ENCODE data around the gene SSUH2. TPM values are rescaled to one million over a fixed set of nuclear protein-coding genes. Genes with fewer than 3 reads are reported as not detected.

The SSUH2 gene
- total RNA-seq, 4 donors from 2014 or later = 0.32 to 5.1 (median 0.66) TPM; not detected in 1

- no peak overlapping the region for H3K27ac ChIP-seq (replicated peaks in 1 of 4)
- WGBS = 98% methylated on average over 12 of the region's 12 CpGs
- no peaks in the 10 kb centered on the region for H3K36me3 ChIP-seq
- TF ChIP-seq, protein P1, sequence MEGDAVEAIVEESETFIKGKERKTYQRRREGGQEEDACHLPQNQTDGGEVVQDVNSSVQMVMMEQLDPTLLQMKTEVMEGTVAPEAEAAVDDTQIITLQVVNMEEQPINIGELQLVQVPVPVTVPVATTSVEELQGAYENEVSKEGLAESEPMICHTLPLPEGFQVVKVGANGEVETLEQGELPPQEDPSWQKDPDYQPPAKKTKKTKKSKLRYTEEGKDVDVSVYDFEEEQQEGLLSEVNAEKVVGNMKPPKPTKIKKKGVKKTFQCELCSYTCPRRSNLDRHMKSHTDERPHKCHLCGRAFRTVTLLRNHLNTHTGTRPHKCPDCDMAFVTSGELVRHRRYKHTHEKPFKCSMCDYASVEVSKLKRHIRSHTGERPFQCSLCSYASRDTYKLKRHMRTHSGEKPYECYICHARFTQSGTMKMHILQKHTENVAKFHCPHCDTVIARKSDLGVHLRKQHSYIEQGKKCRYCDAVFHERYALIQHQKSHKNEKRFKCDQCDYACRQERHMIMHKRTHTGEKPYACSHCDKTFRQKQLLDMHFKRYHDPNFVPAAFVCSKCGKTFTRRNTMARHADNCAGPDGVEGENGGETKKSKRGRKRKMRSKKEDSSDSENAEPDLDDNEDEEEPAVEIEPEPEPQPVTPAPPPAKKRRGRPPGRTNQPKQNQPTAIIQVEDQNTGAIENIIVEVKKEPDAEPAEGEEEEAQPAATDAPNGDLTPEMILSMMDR (IDR thresholded peaks at IDR 0.05) = no peak
- intact Hi-C loops (cut with DNase I) = no loop called here
- no peak overlapping the region for H3K4me3 ChIP-seq
- no peaks in the 10 kb centered on the region for H3K27me3 ChIP-seq
- no peak for DNase-seq (ENCODE audit: extremely low spot score)
- peaks cover 0 to 6% (median 2%) of the 10 kb centered on the region in 4 donors for H3K4me1 ChIP-seq
- no peaks in the 10 kb centered on the region for H3K9me3 ChIP-seq
Observed at GRCh38 chr3:8647137-8647985, 2.8 kb upstream of the SSUH2 start.

- no peak for DNase-seq (ENCODE audit: extremely low spot score)
- intact Hi-C loops (cut with DNase I) = no loop called here
- TF ChIP-seq, protein P1 (IDR thresholded peaks at IDR 0.05) = no peak
- TF ChIP-seq POLR2AphosphoS5 (IDR thresholded peaks at IDR 0.05) (no peak), EP300 (IDR thresholded peaks at IDR 0.05) (no peak), POLR2A (IDR thresholded peaks at IDR 0.05; ENCODE audit: low read depth) (no peak)
- H3K36me3 ChIP-seq = no peaks in the 10 kb centered on the region
- WGBS = 88% methylated on average over 12 of the region's 14 CpGs
- H3K27ac ChIP-seq (replicated peaks in 1 of 4) = no peak overlapping the region
- no peak overlapping the region for H3K4me3 ChIP-seq
- no peaks in the 10 kb centered on the region for H3K9me3 ChIP-seq
- H3K4me1 ChIP-seq = peaks cover 0 to 6% (median 2%) of the 10 kb centered on the region in 4 donors
- H3K27me3 ChIP-seq = no peaks in the 10 kb centered on the region
Observed at GRCh38 chr3:8646313-8646938, 1.8 kb upstream of the SSUH2 start.

- Histone ChIP-seq H3K27ac (replicated peaks in 1 of 4) (no peak overlapping the region), H3K36me3 (no peaks in the 10 kb centered on the region), H3K4me3 (no peak overlapping the region), H3K9me3 (no peaks in the 10 kb centered on the region), H3K4me1 (peaks cover 0 to 2% (median under 1%) of the 10 kb centered on the region in 4 donors), H3K27me3 (no peaks in the 10 kb centered on the region)
- TF ChIP-seq EP300 (IDR thresholded peaks at IDR 0.05) (no peak), POLR2A (IDR thresholded peaks at IDR 0.05; ENCODE audit: low read depth) (no peak), POLR2AphosphoS5 (IDR thresholded peaks at IDR 0.05) (no peak)
- TF ChIP-seq, protein P1 (IDR thresholded peaks at IDR 0.05) = no peak
- DNase-seq (ENCODE audit: extremely low spot score) = no peak
- 67% methylated on average over 6 of the region's 6 CpGs for whole genome bisulfite sequencing
- intact Hi-C loops (cut with DNase I) = no loop called here
Observed at GRCh38 chr3:8645712-8646111, 1.1 kb upstream of the SSUH2 start.

GRCh38 chr3:8643693-8644365 is 769 bp downstream of the SSUH2 start:
- H3K4me1 ChIP-seq = no peaks in the 10 kb centered on the region
- H3K9me3 ChIP-seq = no peaks in the 10 kb centered on the region
- H3K36me3 ChIP-seq = no peaks in the 10 kb centered on the region
- no peak for DNase-seq (ENCODE audit: extremely low spot score)
- no peak for TF ChIP-seq POLR2A (IDR thresholded peaks at IDR 0.05; ENCODE audit: low read depth)
- TF ChIP-seq POLR2AphosphoS5 (IDR thresholded peaks at IDR 0.05) = no peak
- no peaks in the 10 kb centered on the region for H3K27me3 ChIP-seq
- H3K4me3 ChIP-seq = no peak overlapping the region
- intact Hi-C loops (cut with DNase I) = no loop called here
- whole genome bisulfite sequencing = 55% methylated on average over 10 of the region's 10 CpGs
- H3K27ac ChIP-seq (replicated peaks in 1 of 4) = no peak overlapping the region

- Histone ChIP-seq H3K36me3 (no peaks in the 10 kb centered on the region), H3K27ac (replicated peaks in 1 of 4) (no peak overlapping the region), H3K27me3 (no peaks in the 10 kb centered on the region), H3K9me3 (no peaks in the 10 kb centered on the region), H3K4me3 (no peak overlapping the region), H3K4me1 (no peaks in the 10 kb centered on the region)
- intact Hi-C loops (cut with DNase I) = no loop called here
- WGBS = 90% methylated on average over 2 of the region's 2 CpGs
- no peak for DNase-seq (ENCODE audit: extremely low spot score)
- TF ChIP-seq POLR2A (IDR thresholded peaks at IDR 0.05; ENCODE audit: low read depth) (no peak), POLR2AphosphoS5 (IDR thresholded peaks at IDR 0.05) (no peak), EP300 (IDR thresholded peaks at IDR 0.05) (no peak)
- TF ChIP-seq, protein P1 (IDR thresholded peaks at IDR 0.05) = no peak
Observed at GRCh38 chr3:8642001-8642400, 2.6 kb downstream of the SSUH2 start.

Data from esophagus muscularis mucosa (tissue), 4 donors.